ENCODE measurements around the gene BCAS1. TPM values are rescaled to one million over a fixed set of nuclear protein-coding genes. Genes with fewer than 3 reads are reported as not detected.

BCAS1 gene
- total RNA-seq, 4 donors from 2014 or later = 0.29 to 0.83 TPM; not detected in 2

DNA sequence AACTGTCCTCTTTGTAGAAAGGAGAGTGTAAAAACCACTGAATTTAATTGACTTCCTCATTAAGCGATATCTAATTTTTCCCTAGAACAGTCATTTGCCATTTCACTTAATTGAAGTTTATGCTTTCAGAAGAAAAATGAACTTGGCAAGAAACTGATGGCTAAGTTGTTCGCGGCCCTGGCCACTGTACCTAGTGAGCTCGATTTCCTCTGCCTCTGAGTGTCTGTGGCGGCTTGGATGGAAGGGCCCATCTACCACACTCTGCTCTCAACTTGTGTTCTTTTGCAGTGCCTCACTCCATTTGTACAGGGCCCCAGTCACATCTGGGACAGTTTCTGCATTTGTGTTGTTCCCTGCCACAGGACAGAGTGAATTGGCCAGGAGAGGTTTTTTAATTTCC, 102.9 kb downstream of the BCAS1 start:
- H3K36me3 ChIP-seq = no peaks in the 10 kb centered on the region
- H3K27me3 ChIP-seq = no peaks in the 10 kb centered on the region
- H3K4me3 ChIP-seq = no peak overlapping the region
- intact Hi-C loops (cut with DNase I; ENCODE audit: low total_unique reads) = no loop called here
- no peak for DNase-seq
- H3K27ac ChIP-seq = no peak overlapping the region
- TF ChIP-seq, protein P1, sequence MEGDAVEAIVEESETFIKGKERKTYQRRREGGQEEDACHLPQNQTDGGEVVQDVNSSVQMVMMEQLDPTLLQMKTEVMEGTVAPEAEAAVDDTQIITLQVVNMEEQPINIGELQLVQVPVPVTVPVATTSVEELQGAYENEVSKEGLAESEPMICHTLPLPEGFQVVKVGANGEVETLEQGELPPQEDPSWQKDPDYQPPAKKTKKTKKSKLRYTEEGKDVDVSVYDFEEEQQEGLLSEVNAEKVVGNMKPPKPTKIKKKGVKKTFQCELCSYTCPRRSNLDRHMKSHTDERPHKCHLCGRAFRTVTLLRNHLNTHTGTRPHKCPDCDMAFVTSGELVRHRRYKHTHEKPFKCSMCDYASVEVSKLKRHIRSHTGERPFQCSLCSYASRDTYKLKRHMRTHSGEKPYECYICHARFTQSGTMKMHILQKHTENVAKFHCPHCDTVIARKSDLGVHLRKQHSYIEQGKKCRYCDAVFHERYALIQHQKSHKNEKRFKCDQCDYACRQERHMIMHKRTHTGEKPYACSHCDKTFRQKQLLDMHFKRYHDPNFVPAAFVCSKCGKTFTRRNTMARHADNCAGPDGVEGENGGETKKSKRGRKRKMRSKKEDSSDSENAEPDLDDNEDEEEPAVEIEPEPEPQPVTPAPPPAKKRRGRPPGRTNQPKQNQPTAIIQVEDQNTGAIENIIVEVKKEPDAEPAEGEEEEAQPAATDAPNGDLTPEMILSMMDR (IDR thresholded peaks at IDR 0.05) = no peak
- no peak for TF ChIP-seq POLR2A (IDR thresholded peaks at IDR 0.05)
- H3K9me3 ChIP-seq = no peaks in the 10 kb centered on the region
- no peaks in the 10 kb centered on the region for H3K4me1 ChIP-seq

DNA sequence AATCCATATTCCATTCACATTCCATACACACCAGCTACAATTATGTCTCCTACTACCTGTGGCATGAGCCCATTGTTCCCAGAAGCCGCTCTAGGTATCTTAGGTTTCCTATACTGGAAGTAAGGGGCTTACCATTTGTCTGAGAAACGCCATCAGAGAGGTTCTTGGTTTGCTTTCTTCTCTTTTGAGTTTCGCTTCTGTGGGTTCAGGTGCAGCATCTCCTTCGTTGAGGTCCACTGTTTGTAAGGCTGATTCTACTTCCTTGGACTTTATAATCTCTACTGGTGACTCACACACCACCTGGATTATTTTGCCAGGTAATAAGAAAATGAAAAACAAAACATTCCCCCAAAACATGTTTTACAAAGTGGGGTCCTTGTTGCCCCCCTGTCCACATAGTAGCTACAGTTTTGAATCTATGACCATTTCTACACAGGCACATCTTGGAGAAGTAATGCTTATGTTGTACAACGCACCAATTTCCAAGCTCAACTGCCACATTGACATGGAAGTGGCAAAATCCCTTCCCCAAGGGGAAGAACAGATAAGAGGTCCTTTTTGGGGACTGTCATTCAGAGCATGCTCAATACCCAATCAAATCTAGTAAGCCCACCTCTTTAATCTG, 103.5 kb downstream of the BCAS1 start:
- no peaks in the 10 kb centered on the region for H3K4me1 ChIP-seq
- intact Hi-C loops (cut with DNase I; ENCODE audit: low total_unique reads) = no loop called here
- no peak overlapping the region for H3K27ac ChIP-seq
- no peak for TF ChIP-seq POLR2A (IDR thresholded peaks at IDR 0.05)
- TF ChIP-seq, protein P1 (IDR thresholded peaks at IDR 0.05) = no peak
- no peak overlapping the region for H3K4me3 ChIP-seq
- H3K9me3 ChIP-seq = no peaks in the 10 kb centered on the region
- no peaks in the 10 kb centered on the region for H3K36me3 ChIP-seq
- DNase-seq = no peak
- no peaks in the 10 kb centered on the region for H3K27me3 ChIP-seq

DNA sequence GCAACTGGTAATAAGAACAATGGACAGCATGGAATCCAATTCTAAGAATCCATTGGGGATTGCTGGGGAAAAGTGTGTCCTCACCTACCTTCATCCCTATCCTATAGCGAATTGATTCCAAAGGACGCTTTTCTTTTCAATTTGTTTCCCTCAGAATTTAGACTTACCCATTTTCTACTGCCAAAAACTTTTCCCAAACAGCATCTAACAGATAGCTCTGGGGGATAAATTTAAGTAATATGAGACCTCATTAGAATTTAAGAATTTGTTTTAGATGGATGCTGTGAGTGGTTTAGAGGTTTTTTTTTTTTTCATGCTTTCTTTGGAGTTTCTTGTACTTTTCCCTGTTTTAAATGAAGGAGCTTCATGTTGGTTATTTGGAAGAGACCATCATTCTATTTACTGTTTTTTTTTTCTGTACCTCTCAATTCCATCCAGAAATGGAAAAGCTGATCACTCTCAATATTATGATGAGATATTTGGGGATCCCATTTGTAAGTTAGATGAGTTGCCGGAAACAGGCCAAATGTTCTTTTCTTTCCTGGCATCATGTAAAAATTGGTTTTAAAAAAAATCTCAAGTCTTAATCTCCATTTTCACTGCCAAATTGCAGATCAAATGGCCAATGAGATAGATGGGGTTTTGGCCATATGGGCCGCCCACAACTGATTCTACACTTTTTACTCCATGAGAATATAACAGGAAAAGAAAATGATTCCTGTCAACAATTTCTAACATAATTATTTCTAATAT, 105.7 kb downstream of the BCAS1 start:
- Histone ChIP-seq H3K27me3 (no peaks in the 10 kb centered on the region), H3K36me3 (no peaks in the 10 kb centered on the region), H3K27ac (no peak overlapping the region), H3K4me3 (no peak overlapping the region), H3K9me3 (no peaks in the 10 kb centered on the region), H3K4me1 (no peaks in the 10 kb centered on the region)
- no peak for TF ChIP-seq POLR2A (IDR thresholded peaks at IDR 0.05)
- TF ChIP-seq, protein P1 (IDR thresholded peaks at IDR 0.05) = no peak
- intact Hi-C loops (cut with DNase I; ENCODE audit: low total_unique reads) = no loop called here
- no peak for DNase-seq

DNA sequence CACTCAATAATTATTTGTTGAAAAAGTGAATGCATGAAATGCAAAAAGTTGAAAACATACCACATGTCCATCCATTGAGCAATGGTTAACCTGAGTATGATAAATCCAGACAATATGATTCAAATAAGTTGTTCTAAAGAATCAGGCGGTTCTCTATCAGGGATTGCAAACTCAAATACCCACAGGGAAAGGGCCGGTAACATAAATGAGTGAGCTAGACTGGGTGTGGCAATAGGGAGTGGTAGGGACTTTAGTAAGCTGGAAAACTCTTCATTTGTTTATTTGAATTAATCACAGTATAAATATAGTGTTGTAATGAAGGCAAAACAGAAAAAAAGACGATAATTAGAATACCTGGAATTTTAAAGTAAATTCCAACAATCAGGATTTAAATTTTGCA, 106.3 kb downstream of the BCAS1 start:
- H3K36me3 ChIP-seq = no peaks in the 10 kb centered on the region
- no peak overlapping the region for H3K27ac ChIP-seq
- no peaks in the 10 kb centered on the region for H3K4me1 ChIP-seq
- no peaks in the 10 kb centered on the region for H3K27me3 ChIP-seq
- intact Hi-C loops (cut with DNase I; ENCODE audit: low total_unique reads) = no loop called here
- H3K9me3 ChIP-seq = no peaks in the 10 kb centered on the region
- no peak for DNase-seq
- H3K4me3 ChIP-seq = no peak overlapping the region
- no peak for TF ChIP-seq POLR2A (IDR thresholded peaks at IDR 0.05)
- TF ChIP-seq, protein P1 (IDR thresholded peaks at IDR 0.05) = no peak

DNA sequence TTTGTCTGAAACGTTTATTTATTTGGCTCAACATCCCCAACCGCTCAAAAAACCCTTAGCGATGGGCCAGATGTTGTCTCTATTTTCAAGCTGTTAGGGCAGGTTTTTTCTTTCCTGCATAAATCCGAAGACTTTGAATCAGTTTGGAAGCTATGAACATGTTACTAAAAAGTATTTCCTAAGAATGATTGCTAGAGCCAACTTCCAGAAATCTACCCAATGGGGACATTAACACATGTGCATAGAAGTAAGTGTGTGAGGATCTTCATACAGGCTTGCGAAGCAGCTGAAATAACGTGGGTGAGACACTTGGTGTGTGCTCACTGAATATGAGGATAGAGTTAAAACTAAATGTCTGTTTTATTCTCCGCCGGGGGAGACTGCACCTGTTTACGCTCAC, 106.8 kb downstream of the BCAS1 start:
- Histone ChIP-seq H3K27ac (no peak overlapping the region), H3K9me3 (no peaks in the 10 kb centered on the region), H3K27me3 (no peaks in the 10 kb centered on the region), H3K4me3 (no peak overlapping the region), H3K36me3 (no peaks in the 10 kb centered on the region), H3K4me1 (no peaks in the 10 kb centered on the region)
- TF ChIP-seq POLR2A (IDR thresholded peaks at IDR 0.05) = no peak
- TF ChIP-seq, protein P1 (IDR thresholded peaks at IDR 0.05) = no peak
- intact Hi-C loops (cut with DNase I; ENCODE audit: low total_unique reads) = no loop called here
- no peak for DNase-seq
